Stimulated activated CD8-positive, alpha-beta memory T cell treated with anti-CD3 and anti-CD28 coated beads, Interleukin-12 subunit alpha, Interleukin-12 subunit beta, amount 100 ng/mL, for 1 hour (primary cell): Measurements from ENCODE around the gene AGXT2.

Experiments
- DNase-seq: peaks from one replicate; pipeline ENCODE4 v3.0.0-alpha.2; 2020; ENCODE audit warnings: low read depth

AGXT2 gene

GRCh38 chr5:35047785-35048404 is at the start of gene AGXT2:
AGXT2 (minus strand) TSS chr5:35047949; CDS start chr5:35047892, 57 bp downstream.
- no peak for DNase-seq

- DNase-seq = no peak
Measured at GRCh38 chr5:35096932-35097331, 49.2 kb upstream of the AGXT2 start.

GRCh38 chr5:35096216-35096615 is 48.5 kb upstream of the AGXT2 start:
- DNase-seq = no peak

- DNase-seq = no peak
Measured at GRCh38 chr5:35095366-35095765, 47.6 kb upstream of the AGXT2 start.

GRCh38 chr5:35094948-35095347 is 47.2 kb upstream of the AGXT2 start:
- no peak for DNase-seq

GRCh38 chr5:35092703-35093102 is 45.0 kb upstream of the AGXT2 start:
- no peak for DNase-seq

- DNase-seq = no peak
Measured at GRCh38 chr5:35091704-35092103, 44.0 kb upstream of the AGXT2 start.

GRCh38 chr5:35089334-35090314 is 41.9 kb upstream of the AGXT2 start:
- DNase-seq = peak; percentile 35

GRCh38 chr5:35087991-35088390 is 40.2 kb upstream of the AGXT2 start:
- DNase-seq = no peak

GRCh38 chr5:35083150-35083549 is 35.4 kb upstream of the AGXT2 start:
- no peak for DNase-seq

- DNase-seq = no peak
Measured at GRCh38 chr5:35082530-35082929, 34.8 kb upstream of the AGXT2 start.

GRCh38 chr5:35081134-35081533 is 33.4 kb upstream of the AGXT2 start:
- DNase-seq = no peak

- no peak for DNase-seq
Measured at GRCh38 chr5:35073160-35073559, 25.4 kb upstream of the AGXT2 start.

GRCh38 chr5:35069188-35069587 is 21.4 kb upstream of the AGXT2 start:
- DNase-seq = no peak

GRCh38 chr5:35067985-35068384 is 20.2 kb upstream of the AGXT2 start:
- DNase-seq = no peak

GRCh38 chr5:35066260-35066795 is 18.6 kb upstream of the AGXT2 start:
- DNase-seq = no peak

- no peak for DNase-seq
Measured at GRCh38 chr5:35063414-35063813, 15.7 kb upstream of the AGXT2 start.

GRCh38 chr5:35061211-35061770 is 13.5 kb upstream of the AGXT2 start:
- no peak for DNase-seq

GRCh38 chr5:35060236-35060635 is 12.5 kb upstream of the AGXT2 start:
- DNase-seq = no peak

GRCh38 chr5:35059251-35059650 is 11.5 kb upstream of the AGXT2 start:
- DNase-seq = no peak

GRCh38 chr5:35058374-35058788 is 10.6 kb upstream of the AGXT2 start:
- no peak for DNase-seq

- no peak for DNase-seq
Measured at GRCh38 chr5:35056686-35057085, 8.9 kb upstream of the AGXT2 start.

GRCh38 chr5:35052838-35053237 is 5.1 kb upstream of the AGXT2 start:
- DNase-seq = no peak
